CD4-positive, CD25-positive, alpha-beta regulatory T cell (primary cell): Measurements from ENCODE around the gene TK2. TPM values are rescaled to one million over a fixed set of nuclear protein-coding genes. Genes with fewer than 3 reads are reported as not detected.

Source experiments
- ATAC-seq, 2 donors: fragments of 150-1000 bp; cut with Tn5 transposase; one replicate each; pipeline ENCODE4 v1.10.0; 2021; ENCODE audit warnings: low read depth in 2 of 2, moderate number of reproducible peaks in 2 of 2, moderate library complexity in 1 of 2
- DNase-seq, 3 donors: peaks; one replicate each; pipeline versions ENCODE4 v3.0.0 to v3.0.0-alpha.2; 2012 to 2022; ENCODE audit warnings: mixed read lengths in 1 of 3
- H3K27ac ChIP-seq: one replicate; pipeline ENCODE4 v1.7.0; 2013; ENCODE audit warnings: mild to moderate bottlenecking, low read length; ENCODE audit not compliant: insufficient read depth, poor library complexity, severe bottlenecking
- H3K27me3 ChIP-seq: one replicate; pipeline ENCODE4 v1.7.0; 2013; ENCODE audit warnings: low read length; ENCODE audit not compliant: control insufficient read depth, insufficient read depth
- H3K36me3 ChIP-seq: one replicate; pipeline ENCODE4 v1.7.0; 2013; ENCODE audit warnings: mild to moderate bottlenecking, low read length, moderate library complexity; ENCODE audit not compliant: control insufficient read depth, insufficient read depth
- H3K4me1 ChIP-seq: 2 replicates; pipeline ENCODE4 v1.7.0; 2013; ENCODE audit warnings: mild to moderate bottlenecking, low read length; ENCODE audit not compliant: insufficient read depth, control insufficient read depth, poor library complexity, severe bottlenecking
- H3K4me3 ChIP-seq: one replicate; pipeline ENCODE4 v1.7.0; 2013; ENCODE audit warnings: low read depth, mild to moderate bottlenecking, low read length, moderate library complexity
- H3K9me3 ChIP-seq, 2 experiments: 1 replicate in 1 of 2; 2 replicates in 1 of 2; pipeline ENCODE4 v1.7.0; 2013; ENCODE audit warnings: low read length in 2 of 2, mild to moderate bottlenecking in 1 of 2, moderate library complexity in 1 of 2; ENCODE audit not compliant: control insufficient read depth in 2 of 2
- H3K27ac Mint-ChIP-seq, 3 donors: one replicate each; pipeline ENCODE4 v1.8.0; 2020 to 2022; ENCODE audit warnings: mild to moderate bottlenecking in 3 of 3, mixed read lengths in 3 of 3, moderate library complexity in 2 of 3
- H3K27me3 Mint-ChIP-seq: one replicate; pipeline ENCODE4 v1.8.0; 2022; ENCODE audit warnings: mild to moderate bottlenecking, mixed read lengths
- H3K36me3 Mint-ChIP-seq: one replicate; pipeline ENCODE4 v1.8.0; 2020; ENCODE audit warnings: mixed read lengths
- H3K4me1 Mint-ChIP-seq, 4 donors: one replicate each; pipeline ENCODE4 v1.8.0; 2020 to 2022; ENCODE audit warnings: mixed read lengths in 4 of 4, mild to moderate bottlenecking in 1 of 4
- H3K4me3 Mint-ChIP-seq, 4 donors: one replicate each; pipeline ENCODE4 v1.8.0; 2020 to 2022; ENCODE audit warnings: mild to moderate bottlenecking in 4 of 4, mixed read lengths in 4 of 4, moderate library complexity in 3 of 4
- H3K9me3 Mint-ChIP-seq, 7 donors: one replicate each; pipeline ENCODE4 v1.8.0; 2020 to 2022; ENCODE audit warnings: mixed read lengths in 7 of 7, mild to moderate bottlenecking in 3 of 7, moderate library complexity in 2 of 7
- polyA plus RNA-seq, 4 donors: library from polyadenylated mRNA; unstranded; fragments of 300-500 nt; fragmentation: Illumina TruSeq; gene quantifications; one replicate each; pipeline ENCODE4 v1.2.3, GENCODE V29; 2021
- total RNA-seq: library from RNA; stranded (reverse); gene quantifications from one replicate; pipeline ENCODE4 v1.2.3, GENCODE V29; 2022

Gene TK2
- total and polyA plus RNA-seq, 5 donors from 2014 or later = 5.1 to 8.8 (median 8.2) TPM

DNA sequence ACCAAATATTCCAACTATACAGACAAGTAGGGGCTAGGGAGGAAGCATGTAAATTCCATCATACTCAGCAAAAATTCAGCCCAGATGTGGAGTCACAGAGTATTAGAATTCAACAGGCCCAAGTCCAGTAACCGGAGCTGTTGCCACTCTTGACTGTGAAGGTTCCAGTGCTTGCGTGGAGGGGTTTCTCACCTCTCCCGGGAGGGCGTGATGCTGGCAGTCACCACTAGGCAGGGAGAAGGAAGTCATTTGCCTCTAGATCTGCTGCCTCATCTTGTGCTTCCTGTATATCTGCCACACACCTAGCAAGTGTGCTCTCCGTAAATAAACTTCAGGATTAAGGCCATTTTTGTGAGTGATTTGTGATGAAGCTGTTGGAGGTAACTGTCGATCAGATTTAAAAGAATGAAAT, 1.4 kb upstream of the TK2 start:
- peak; percentile 56 to 79 (median 58) for DNase-seq
- H3K4me3 Mint-ChIP-seq = peak overlapping the region; percentile 97 to 99 (median 98)
- H3K36me3 ChIP-seq = peaks cover 3% of the 10 kb centered on the region
- no peaks in the 10 kb centered on the region for H3K27me3 ChIP-seq
- H3K9me3 ChIP-seq = no peaks in the 10 kb centered on the region
- peak overlapping the region; percentile 88 for H3K27ac ChIP-seq
- H3K27ac Mint-ChIP-seq = peak overlapping the region; percentile 92 to 98 (median 97)
- peaks cover 78% of the 10 kb centered on the region for H3K4me1 ChIP-seq
- H3K4me3 ChIP-seq = peak overlapping the region; percentile 97
- peaks cover 4% of the 10 kb centered on the region for H3K36me3 Mint-ChIP-seq
- H3K27me3 Mint-ChIP-seq = no peaks in the 10 kb centered on the region
- ATAC-seq = peak; percentile 26 to 37
- no peaks in the 10 kb centered on the region for H3K9me3 Mint-ChIP-seq
- peaks cover 44 to 89% (median 69%) of the 10 kb centered on the region in 4 donors for H3K4me1 Mint-ChIP-seq

DNA sequence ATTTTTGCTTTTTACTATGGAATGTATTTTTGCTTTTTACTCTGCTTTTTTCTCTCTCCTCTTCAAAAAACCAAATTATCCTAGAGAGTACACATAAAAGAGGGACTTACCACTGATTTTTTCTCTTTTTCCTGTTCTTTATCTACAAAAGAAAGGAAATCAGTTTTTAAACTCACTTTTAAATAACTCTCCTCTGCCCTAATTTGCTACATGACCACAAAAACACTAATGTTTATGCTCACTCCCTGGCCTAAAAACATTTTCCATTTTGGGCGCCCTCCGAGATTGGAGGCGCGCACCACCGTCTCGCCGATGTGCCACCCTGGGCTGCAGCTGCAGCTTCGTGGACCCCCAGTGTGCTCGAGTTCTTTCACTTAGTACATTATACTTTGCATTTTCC, 1.1 kb downstream of the TK2 start:
- Mint-ChIP-seq H3K4me1 (peaks cover 25 to 70% (median 46%) of the 10 kb centered on the region in 4 donors), H3K9me3 (no peaks in the 10 kb centered on the region), H3K27me3 (no peaks in the 10 kb centered on the region), H3K4me3 (peak overlapping the region; percentile 61 to 90 (median 86)), H3K27ac (peak overlapping the region; percentile 85 to 89 (median 87)), H3K36me3 (no peaks in the 10 kb centered on the region)
- Histone ChIP-seq H3K36me3 (no peaks in the 10 kb centered on the region), H3K27ac (peak overlapping the region; percentile 88), H3K9me3 (no peaks in the 10 kb centered on the region), H3K4me1 (peaks cover 53% of the 10 kb centered on the region), H3K27me3 (no peaks in the 10 kb centered on the region), H3K4me3 (peak overlapping the region; percentile 51)
- DNase-seq = peak in 1 of 3 donors; percentile 8
- no peak for ATAC-seq

DNA sequence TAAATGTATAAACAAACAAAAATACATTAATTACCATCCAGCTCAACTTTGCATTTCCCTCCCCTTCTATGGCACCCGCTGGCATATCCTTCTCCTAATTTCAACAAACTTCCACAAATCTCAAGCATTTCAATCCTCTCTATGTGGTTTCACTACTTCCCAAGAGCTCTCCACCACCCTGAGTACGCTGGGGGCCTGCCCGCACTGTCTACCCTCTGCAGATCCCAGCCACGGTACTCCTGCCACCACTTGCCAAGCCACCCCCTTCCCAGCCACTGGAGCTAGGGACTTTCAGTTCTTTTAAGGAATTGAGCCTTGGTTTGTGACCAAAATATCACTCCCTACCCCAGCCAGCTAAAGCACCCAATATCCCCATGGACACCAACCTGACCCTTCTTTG, 1.9 kb downstream of the TK2 start:
- Histone ChIP-seq H3K36me3 (no peaks in the 10 kb centered on the region), H3K9me3 (no peaks in the 10 kb centered on the region), H3K4me1 (peaks cover 45% of the 10 kb centered on the region), H3K27ac (no peak overlapping the region), H3K27me3 (no peaks in the 10 kb centered on the region), H3K4me3 (no peak overlapping the region)
- H3K27ac Mint-ChIP-seq = peak overlapping the region; percentile 85 to 89 (median 87)
- no peaks in the 10 kb centered on the region for H3K36me3 Mint-ChIP-seq
- DNase-seq = no peak
- H3K4me3 Mint-ChIP-seq = peak overlapping the region; percentile 61 to 90 (median 86)
- peaks cover 18 to 64% (median 39%) of the 10 kb centered on the region in 4 donors for H3K4me1 Mint-ChIP-seq
- ATAC-seq = no peak
- no peaks in the 10 kb centered on the region for H3K9me3 Mint-ChIP-seq
- H3K27me3 Mint-ChIP-seq = no peaks in the 10 kb centered on the region

DNA sequence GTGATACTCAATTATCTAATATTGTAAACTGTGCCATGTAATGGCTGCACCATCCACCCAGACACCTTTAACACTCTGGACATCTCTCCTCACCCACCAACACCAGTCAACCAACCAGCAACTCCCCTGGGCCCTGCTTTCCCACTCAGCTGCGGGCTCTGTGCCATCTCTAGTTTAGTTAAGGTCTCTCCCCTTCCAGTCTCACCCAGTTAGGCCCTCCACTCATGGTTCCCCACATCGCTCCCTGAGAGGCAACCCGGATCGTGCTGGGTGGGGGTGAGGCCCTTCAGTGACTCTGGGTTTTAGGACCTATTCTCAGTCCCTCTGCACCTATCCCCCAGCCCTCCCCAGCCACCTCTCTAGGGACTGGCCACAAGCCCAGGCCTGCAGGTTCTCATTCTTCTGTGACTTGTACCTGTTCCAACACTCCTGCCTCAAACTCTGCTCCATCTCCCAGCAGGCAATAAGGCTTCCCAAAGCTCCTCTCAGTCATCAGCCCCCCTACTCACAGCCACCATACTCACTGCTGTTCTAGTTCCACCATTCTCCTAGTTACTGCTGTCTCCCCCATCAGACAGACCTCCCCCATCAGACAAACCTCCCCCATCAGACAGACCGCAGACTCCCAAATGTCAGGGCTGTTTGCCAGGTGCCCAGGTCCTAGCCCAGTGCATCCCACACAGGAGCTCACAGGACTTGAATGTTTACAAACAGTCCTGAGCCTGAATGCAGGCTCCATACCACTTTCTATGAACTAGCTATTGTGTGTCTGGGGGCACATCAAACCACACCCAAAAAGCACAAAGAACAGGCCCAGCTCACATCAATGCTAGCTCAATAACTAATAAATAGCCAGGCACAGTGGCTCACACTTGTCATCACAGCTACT, 2.6 kb downstream of the TK2 start:
- Histone ChIP-seq H3K4me3 (no peak overlapping the region), H3K27ac (no peak overlapping the region), H3K4me1 (peaks cover 41% of the 10 kb centered on the region), H3K9me3 (no peaks in the 10 kb centered on the region), H3K27me3 (no peaks in the 10 kb centered on the region), H3K36me3 (no peaks in the 10 kb centered on the region)
- peaks cover 13 to 57% (median 36%) of the 10 kb centered on the region in 4 donors for H3K4me1 Mint-ChIP-seq
- no peaks in the 10 kb centered on the region for H3K36me3 Mint-ChIP-seq
- peak overlapping the region in 2 of 4 donors; percentile 35 to 61 for H3K4me3 Mint-ChIP-seq
- ATAC-seq (no peak), DNase-seq (no peak)
- H3K27ac Mint-ChIP-seq = peak overlapping the region in 2 of 3 donors; percentile 39 to 85
- no peaks in the 10 kb centered on the region for H3K27me3 Mint-ChIP-seq
- no peaks in the 10 kb centered on the region for H3K9me3 Mint-ChIP-seq

DNA sequence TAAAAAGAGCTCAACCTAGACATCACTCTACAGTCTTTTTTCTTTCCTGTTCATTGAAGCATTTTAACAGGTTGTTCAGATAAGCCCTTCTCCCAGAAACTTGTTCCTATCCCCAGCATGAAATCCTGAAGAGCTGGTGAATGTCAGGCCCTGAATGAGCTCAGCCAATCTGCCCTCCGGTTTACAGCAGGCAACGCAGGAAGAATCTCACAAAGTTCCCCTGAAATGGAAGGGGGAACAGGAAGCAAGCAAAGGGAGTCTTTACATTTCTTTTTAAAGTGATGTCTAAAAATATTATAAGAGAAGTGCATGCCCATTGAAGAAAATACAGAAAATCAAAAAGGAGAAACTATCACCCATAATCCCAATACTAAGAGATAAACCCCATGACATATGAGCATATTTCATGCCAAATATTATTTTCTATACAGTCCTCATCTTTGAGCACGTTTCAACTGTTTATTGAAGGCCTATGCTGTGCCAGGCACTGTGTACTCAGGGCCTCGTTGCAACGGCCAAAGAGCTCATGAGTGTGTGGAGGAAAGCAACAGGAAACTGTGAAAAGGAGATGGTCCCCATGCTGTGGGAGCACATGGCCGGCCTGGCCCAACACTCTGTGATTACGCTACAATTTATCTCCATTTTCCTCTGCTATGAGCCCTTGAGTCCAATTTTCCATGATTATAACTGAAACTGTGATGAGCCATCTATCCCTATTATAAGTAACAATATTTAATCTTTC, 5.7 kb downstream of the TK2 start:
- Mint-ChIP-seq H3K27me3 (no peaks in the 10 kb centered on the region), H3K27ac (peak overlapping the region in 2 of 3 donors; percentile 59 to 70), H3K4me3 (no peak overlapping the region), H3K4me1 (peaks cover 12 to 43% (median 25%) of the 10 kb centered on the region in 4 donors), H3K36me3 (peaks cover 6% of the 10 kb centered on the region), H3K9me3 (no peaks in the 10 kb centered on the region)
- ATAC-seq (no peak), DNase-seq (no peak)
- no peak overlapping the region for H3K4me3 ChIP-seq
- no peak overlapping the region for H3K27ac ChIP-seq
- peaks cover 12% of the 10 kb centered on the region for H3K4me1 ChIP-seq
- H3K9me3 ChIP-seq = no peaks in the 10 kb centered on the region
- H3K27me3 ChIP-seq = no peaks in the 10 kb centered on the region
- no peaks in the 10 kb centered on the region for H3K36me3 ChIP-seq

DNA sequence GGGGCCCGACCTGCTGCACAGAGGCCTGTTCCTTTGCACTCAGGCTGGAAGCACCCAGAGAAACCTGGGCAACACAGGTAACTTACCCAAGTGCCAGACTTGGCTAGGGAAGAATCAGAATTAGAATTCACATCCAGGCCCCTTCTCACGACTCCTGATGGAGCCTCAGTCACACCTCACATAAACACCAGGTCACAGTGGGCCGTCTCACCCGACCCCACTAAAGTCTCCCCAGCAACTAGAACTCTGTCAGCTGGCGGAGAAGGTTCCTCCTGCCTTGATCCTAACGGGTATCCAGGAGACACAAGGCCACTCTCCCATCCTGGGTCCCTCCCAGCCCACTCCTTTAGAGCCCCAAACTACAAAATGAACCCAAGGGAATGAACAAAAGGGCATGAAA, 6.4 kb downstream of the TK2 start:
- H3K4me3 ChIP-seq = no peak overlapping the region
- no peaks in the 10 kb centered on the region for H3K36me3 ChIP-seq
- Mint-ChIP-seq H3K4me3 (no peak overlapping the region), H3K9me3 (no peaks in the 10 kb centered on the region), H3K27ac (peak overlapping the region in 2 of 3 donors; percentile 59 to 70), H3K27me3 (no peaks in the 10 kb centered on the region), H3K4me1 (peaks cover 6 to 36% (median 20%) of the 10 kb centered on the region in 4 donors), H3K36me3 (peaks cover 6% of the 10 kb centered on the region)
- peaks cover 5% of the 10 kb centered on the region for H3K4me1 ChIP-seq
- no peak for ATAC-seq
- no peaks in the 10 kb centered on the region for H3K9me3 ChIP-seq
- no peaks in the 10 kb centered on the region for H3K27me3 ChIP-seq
- DNase-seq = no peak
- no peak overlapping the region for H3K27ac ChIP-seq

DNA sequence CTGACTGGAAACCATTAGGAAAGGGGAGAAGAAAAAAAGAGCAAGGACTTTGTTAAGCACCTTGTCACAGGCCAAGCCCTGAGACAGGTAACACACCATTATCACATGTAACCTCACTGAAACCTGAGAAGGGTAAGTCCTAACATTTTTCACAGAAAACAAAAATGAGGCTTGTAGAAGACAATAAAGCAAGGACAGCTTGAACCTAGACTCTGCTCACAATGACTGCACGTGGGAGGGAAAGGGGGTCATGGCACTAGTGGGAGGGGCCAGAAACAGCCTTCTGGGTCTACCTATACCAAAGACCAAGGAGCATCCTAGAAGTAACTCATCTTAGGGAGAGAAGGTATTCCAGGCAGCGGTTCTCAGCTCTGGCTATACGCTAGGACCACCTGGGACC, 7.5 kb downstream of the TK2 start:
- Histone ChIP-seq H3K27ac (no peak overlapping the region), H3K4me3 (no peak overlapping the region), H3K27me3 (no peaks in the 10 kb centered on the region), H3K4me1 (peaks cover 4% of the 10 kb centered on the region), H3K36me3 (no peaks in the 10 kb centered on the region), H3K9me3 (no peaks in the 10 kb centered on the region)
- Mint-ChIP-seq H3K36me3 (peaks cover 8% of the 10 kb centered on the region), H3K27ac (no peak overlapping the region), H3K9me3 (no peaks in the 10 kb centered on the region), H3K4me3 (no peak overlapping the region), H3K27me3 (no peaks in the 10 kb centered on the region), H3K4me1 (peaks cover 6 to 25% (median 13%) of the 10 kb centered on the region in 4 donors)
- ATAC-seq (no peak), DNase-seq (no peak)
